B cell (primary cell): ENCODE results near the gene PLIN4. TPM values are rescaled to one million over a fixed set of nuclear protein-coding genes. Genes with fewer than 3 reads are reported as not detected.

Experiments used
- ATAC-seq: fragments of 200-7000 bp; cut with Tn5 transposase; one replicate; pipeline ENCODE4 v1.10.0; 2021; ENCODE audit warnings: low read depth, mild to moderate bottlenecking, moderate number of reproducible peaks, moderate library complexity
- CTCF ChIA-PET: fragments of 350-600 bp; sonication (Branson Sonifier 250); formaldehyde crosslinking; loops from one replicate; lab custom pipeline; 2021; ENCODE audit warnings: antibody characterized with exemption, inconsistent platforms; lab: Charles Lee
- POLR2A ChIA-PET: fragments of 350-600 bp; sonication (Branson Sonifier 250); formaldehyde crosslinking; loops from one replicate; lab custom pipeline; 2021; ENCODE audit warnings: antibody characterized with exemption; lab: Charles Lee
- DNase-seq: peaks from one replicate; pipeline ENCODE4 v3.0.0; 2013
- H2AFZ ChIP-seq: 2 replicates; pipeline ENCODE4 v1.6.1; 2012; ENCODE audit warnings: mild to moderate bottlenecking, low read depth, low read length; ENCODE audit not compliant: insufficient read depth, poor library complexity, severe bottlenecking
- H3K27ac ChIP-seq, 2 donors: 1 replicate in 1 of 2; 2 replicates in 1 of 2; pipeline ENCODE4 v1.5.1; 2012 to 2013; ENCODE audit warnings: low read length in 2 of 2, mild to moderate bottlenecking in 2 of 2, moderate library complexity in 1 of 2
- H3K27me3 ChIP-seq, 4 experiments: fragments of 200-600 bp in 1 of 4; sonication (generic) in 1 of 4; replicated peaks in 1 of 4; 1 replicate in 2 of 4; 2 replicates in 2 of 4; pipeline versions ENCODE4 v1.6.1 to v1.7.0; 2013 to 2016; ENCODE audit warnings: low read length in 3 of 4, mild to moderate bottlenecking in 2 of 4, mixed read lengths in 1 of 4, moderate library complexity in 1 of 4; ENCODE audit not compliant: insufficient read depth in 4 of 4, control insufficient read depth in 3 of 4; ENCODE audit errors: control extremely low read depth in 1 of 4
- H3K36me3 ChIP-seq, 2 experiments: replicated peaks in 1 of 2; 1 replicate in 1 of 2; 2 replicates in 1 of 2; pipeline versions ENCODE4 v1.6.1 to v1.7.1; 2013; ENCODE audit warnings: low read length in 1 of 2; ENCODE audit not compliant: insufficient read depth in 2 of 2, control insufficient read depth in 1 of 2; ENCODE audit errors: control extremely low read depth in 1 of 2, extremely low read depth in 1 of 2
- H3K4me1 ChIP-seq, 2 donors: fragments of 200-600 bp in 1 of 2; sonication (generic) in 1 of 2; 1 replicate in 1 of 2; 2 replicates in 1 of 2; pipeline versions ENCODE4 v1.5.1 to v1.6.1; 2013 to 2017; ENCODE audit warnings: low read length in 2 of 2; ENCODE audit not compliant: control insufficient read depth in 2 of 2, insufficient read depth in 2 of 2
- H3K4me2 ChIP-seq: replicated peaks from 2 replicates; pipeline ENCODE3; 2012; ENCODE audit warnings: mild to moderate bottlenecking, low read depth, low read length; ENCODE audit not compliant: poor library complexity, severe bottlenecking
- H3K4me3 ChIP-seq, 5 experiments: fragments of 200-600 bp in 1 of 5; sonication (generic) in 1 of 5; 1 replicate in 3 of 5; 2 replicates in 2 of 5; pipeline versions ENCODE4 v1.5.1 to v1.7.0; 2011 to 2016; ENCODE audit warnings: low read length in 4 of 5, mild to moderate bottlenecking in 4 of 5, low read depth in 2 of 5, control low read depth in 1 of 5, moderate library complexity in 1 of 5; ENCODE audit not compliant: insufficient read depth in 1 of 5; ENCODE audit errors: control extremely low read depth in 1 of 5, extremely low read depth in 1 of 5
- H3K79me2 ChIP-seq: fragments of 200-600 bp; sonication (generic); one replicate; pipeline ENCODE4 v1.6.0; 2016; ENCODE audit warnings: low read length; ENCODE audit not compliant: control insufficient read depth, insufficient read depth
- H3K9ac ChIP-seq: fragments of 200-600 bp; sonication (generic); 2 replicates; pipeline ENCODE4 v1.6.1; 2017; ENCODE audit warnings: mild to moderate bottlenecking, low read length, moderate library complexity
- H3K9me3 ChIP-seq, 3 donors: one replicate each; pipeline versions ENCODE4 v1.6.1 to v1.7.1; 2013; ENCODE audit warnings: low read length in 2 of 3; ENCODE audit not compliant: control insufficient read depth in 2 of 3, insufficient read depth in 1 of 3; ENCODE audit errors: control extremely low read depth in 1 of 3
- H4K20me1 ChIP-seq: 2 replicates; pipeline ENCODE4 v1.6.0; 2012; ENCODE audit warnings: mild to moderate bottlenecking, low read length; ENCODE audit not compliant: insufficient read depth, control insufficient read depth, poor library complexity, severe bottlenecking
- H3K27ac Mint-ChIP-seq: one replicate; pipeline ENCODE4 v1.8.0; 2021; ENCODE audit warnings: mixed read lengths
- H3K27me3 Mint-ChIP-seq: one replicate; pipeline ENCODE4 v1.8.0; 2021; ENCODE audit warnings: mixed read lengths
- H3K4me1 Mint-ChIP-seq: one replicate; pipeline ENCODE4 v1.8.0; 2021; ENCODE audit warnings: mixed read lengths
- H3K4me3 Mint-ChIP-seq: one replicate; pipeline ENCODE4 v1.8.0; 2021; ENCODE audit warnings: mixed read lengths
- H3K9me3 Mint-ChIP-seq: one replicate; pipeline ENCODE4 v1.8.0; 2022; ENCODE audit warnings: mixed read lengths; ENCODE audit not compliant: insufficient read depth
- CTCF ChIP-seq: fragments of 200-600 bp; IDR thresholded peaks from one replicate; pipeline ENCODE4 v1.8.0; 2022; ENCODE audit warnings: antibody characterized with exemption, mild to moderate bottlenecking
- EZH2 ChIP-seq: IDR thresholded peaks from 2 replicates; pipeline ENCODE4 v1.6.1; 2012; ENCODE audit warnings: borderline replicate concordance, low read depth, mild to moderate bottlenecking, moderate library complexity, low read length; ENCODE audit not compliant: insufficient read depth, poor library complexity, severe bottlenecking
- WGBS: methylation state at CpG from one replicate; pipeline ENCODE4 v1.1.5; 2013; ENCODE audit warnings: missing lambda C conversion rate; ENCODE audit not compliant: insufficient coverage; 5-methylcytosine and 5-hydroxymethylcytosine counted together
- intact Hi-C: fragments of 100-400 bp; cut with micrococcal nuclease; formaldehyde crosslinking; loops from one replicate; pipeline ENCODE4 v1.10.0; 2022
- polyA plus RNA-seq: library from polyadenylated mRNA; depleted of rRNA; stranded (reverse); fragments of >200 nt; gene quantifications from 2 replicates; pipeline ENCODE4 v1.2.3, GENCODE V29; 2012
- total RNA-seq, 2 donors: library from RNA; stranded (reverse); fragments of 120-200 nt in 1 of 2; gene quantifications; 1 replicate in 1 of 2; 2 replicates in 1 of 2; pipeline versions ENCODE4 v1.2.3 to v1.2.4, GENCODE V29; 2013 to 2022

Gene PLIN4
- total and polyA plus RNA-seq, 2 donors (not counting 1 experiment from before 2014, with no cell fraction given) = 0.04 to 0.07 TPM

- peaks cover 20 to 31% of the 10 kb centered on the region in 2 donors for H3K4me1 ChIP-seq
- no peaks in the 10 kb centered on the region for H3K9me3 ChIP-seq
- H3K4me3 ChIP-seq = peak within 1 kb of the TSS; percentile 76 to 98 (median 85)
- peak within 1 kb of the TSS; percentile 80 for H2AFZ ChIP-seq
- peak within 1 kb of the TSS; percentile 74 for H3K9ac ChIP-seq
- DNase-seq (peak; percentile 41), ATAC-seq (no peak)
- ChIA-PET POLR2A (interaction anchor here (0.6 to 1.9 kb wide), 7 partner anchors 23 to 710 kb away, joined by 3 to 11 read pairs (median 5); partner anchors contain the start of genes CHAF1A, FEM1A, MPND and MRPL54), CTCF (interaction anchor here (1.0 to 1.7 kb wide), 2 partner anchors 102 to 205 kb away, joined by 3 to 7 read pairs; no protein-coding TSS in a partner anchor)
- no peaks in the 10 kb centered on the region for H3K27me3 Mint-ChIP-seq
- peak within 1 kb of the TSS; percentile 68 to 74 for H3K27ac ChIP-seq
- no peaks in the 10 kb centered on the region for H3K9me3 Mint-ChIP-seq
- intact Hi-C loops = loop anchor here (1.0 to 10.0 kb wide), 6 partner anchors 145 to 1152 kb away; partner anchors contain the start of genes DOHH, EEF2, FZR1 and PLIN3
- WGBS = under 1% methylated on average over 53 of the region's 71 CpGs
- no peaks in the 10 kb centered on the region for H3K27me3 ChIP-seq
- H3K79me2 ChIP-seq = peaks cover 26% of the 10 kb centered on the region
- H3K4me2 ChIP-seq = peak within 1 kb of the TSS; percentile 99
- peaks cover 0 to 15% of the 10 kb centered on the region in 2 experiments for H3K36me3 ChIP-seq
- no peak for TF ChIP-seq EZH2
- no peak for TF ChIP-seq CTCF
- peak within 1 kb of the TSS; percentile 73 for H3K4me3 Mint-ChIP-seq
- peaks cover 22% of the 10 kb centered on the region for H3K4me1 Mint-ChIP-seq
- H3K27ac Mint-ChIP-seq = no peak within 1 kb of the TSS
- peaks cover 20% of the 10 kb centered on the region for H4K20me1 ChIP-seq
Observed at GRCh38 chr19:4472174-4472974, 45.9 kb downstream of the PLIN4 start, which contains the start of gene HDGFL2. Gene HDGFL2 (plus strand): TSS chr19:4472297. CDS start chr19:4472351, 54 bp downstream.
